HPDE6-E6E7 (cell line): ENCODE measurements around the gene ADH1A.
"Not testable (repeated sequence)": the region's sequence is repeated elsewhere in the genome, so short reads cannot be mapped to it uniquely, and the experiment has no call there.

Source experiments
- DNase-seq: peaks from one replicate; pipeline ENCODE4 v3.0.0; 2011; ENCODE audit warnings: missing footprints; ENCODE audit errors: extremely low spot score

ADH1A gene

GRCh38 chr4:99290848-99291786 is at the start of gene ADH1A:
ADH1A (minus strand) TSS chr4:99290985; CDS start chr4:99290914, 71 bp downstream.
- DNase-seq, result no peak

DNA sequence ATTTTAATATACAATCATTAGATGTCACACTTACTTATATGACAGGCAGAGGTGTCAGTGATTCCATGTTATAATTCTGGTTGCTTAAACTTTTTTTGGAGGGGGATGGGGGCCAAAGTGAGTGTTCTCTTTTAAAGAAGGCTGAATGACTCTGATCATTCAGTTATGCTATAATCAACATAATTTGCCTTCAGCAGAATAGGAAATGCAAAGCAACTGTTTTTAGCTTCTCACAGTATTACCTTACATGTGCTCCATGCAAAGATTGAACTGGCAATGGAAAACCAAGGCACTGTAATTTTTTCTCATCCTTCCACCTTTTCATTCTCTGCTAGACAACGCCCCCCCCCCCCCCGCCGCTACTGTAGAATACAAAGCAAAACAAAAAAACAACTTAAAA is 48.4 kb upstream of the ADH1A start:
- DNase-seq, result no peak

DNA sequence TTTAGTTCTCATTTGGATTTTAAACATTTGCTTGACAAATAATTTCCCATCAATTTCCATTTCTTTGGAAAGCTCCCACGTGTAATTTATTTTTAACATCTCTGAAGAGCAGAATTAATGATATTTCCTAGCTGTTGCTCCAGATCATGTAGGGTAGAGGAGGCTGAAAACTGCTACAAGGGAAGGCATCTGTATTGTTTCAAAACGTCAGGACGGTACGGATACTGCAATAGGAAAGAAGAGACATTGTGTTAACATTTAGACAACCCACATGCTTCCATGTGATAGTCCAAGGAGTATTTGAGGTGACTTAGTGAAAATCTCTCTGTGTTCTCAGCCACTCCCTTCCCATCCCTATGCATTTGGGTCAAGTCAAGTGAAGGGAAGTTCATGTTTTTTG is 45.8 kb upstream of the ADH1A start:
- DNase-seq, result no peak

- DNase-seq, result no peak
Observed at GRCh38 chr4:99334880-99335279, 44.1 kb upstream of the ADH1A start.

DNA sequence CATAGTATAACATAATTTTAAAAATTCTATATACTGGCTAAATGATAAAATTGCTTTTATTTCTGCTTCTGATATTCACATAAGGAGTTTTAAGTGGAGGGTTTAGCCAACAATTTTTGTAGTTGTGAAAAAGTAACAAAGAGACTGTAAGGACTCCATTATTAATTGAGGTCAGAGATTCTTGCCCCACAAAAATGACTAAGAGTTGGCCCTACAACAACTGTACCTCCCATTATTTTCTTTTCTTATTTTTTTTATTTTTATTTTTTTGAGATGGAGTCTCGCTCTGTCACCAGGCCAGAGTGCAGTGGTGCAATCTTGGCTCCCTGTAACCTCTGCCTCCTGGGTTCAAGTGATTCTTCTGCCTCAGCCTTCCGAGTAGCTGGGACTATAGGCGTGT is 39.9 kb upstream of the ADH1A start:
- DNase-seq, result no peak

DNA sequence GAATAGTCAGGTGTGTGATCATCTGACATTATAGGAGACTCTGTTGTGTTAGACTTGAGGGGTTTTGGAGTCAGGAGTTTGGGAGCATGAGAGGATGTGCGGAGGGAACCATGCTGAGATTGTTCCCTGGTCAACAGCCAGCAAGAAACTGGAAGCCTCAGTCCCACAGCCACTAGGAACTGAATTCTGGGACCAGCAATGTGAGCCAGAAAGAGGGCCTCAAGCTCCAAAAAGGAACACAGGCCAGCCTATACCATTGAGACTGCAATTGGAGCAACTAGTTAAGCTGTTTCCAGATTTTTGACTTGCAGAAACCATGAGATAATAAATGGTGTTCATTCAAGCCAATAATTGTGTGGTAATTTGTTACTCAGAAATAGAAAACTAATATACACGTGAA is 39.1 kb upstream of the ADH1A start:
- no peak for DNase-seq

DNA sequence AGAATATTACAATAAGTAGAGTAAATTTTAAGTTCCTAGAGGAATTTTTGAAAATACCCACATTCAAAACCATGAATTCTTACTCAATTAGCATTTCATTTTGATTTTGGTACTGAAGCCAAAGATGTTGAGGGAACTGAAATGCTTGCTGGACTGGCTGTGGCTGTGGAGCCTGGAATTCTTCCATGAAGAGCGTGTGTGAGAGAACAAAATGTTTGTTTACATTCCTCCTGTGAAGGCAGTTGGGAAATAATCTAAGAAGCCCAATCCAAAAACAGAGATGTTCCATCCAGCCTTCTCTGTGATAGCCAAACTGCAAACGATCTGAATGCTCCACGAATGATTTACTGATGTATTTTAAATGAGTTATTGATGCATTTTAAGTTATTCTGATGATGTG is 34.2 kb upstream of the ADH1A start:
- DNase-seq, result no peak

GRCh38 chr4:99324361-99324760 is 33.6 kb upstream of the ADH1A start:
- no peak for DNase-seq

DNA sequence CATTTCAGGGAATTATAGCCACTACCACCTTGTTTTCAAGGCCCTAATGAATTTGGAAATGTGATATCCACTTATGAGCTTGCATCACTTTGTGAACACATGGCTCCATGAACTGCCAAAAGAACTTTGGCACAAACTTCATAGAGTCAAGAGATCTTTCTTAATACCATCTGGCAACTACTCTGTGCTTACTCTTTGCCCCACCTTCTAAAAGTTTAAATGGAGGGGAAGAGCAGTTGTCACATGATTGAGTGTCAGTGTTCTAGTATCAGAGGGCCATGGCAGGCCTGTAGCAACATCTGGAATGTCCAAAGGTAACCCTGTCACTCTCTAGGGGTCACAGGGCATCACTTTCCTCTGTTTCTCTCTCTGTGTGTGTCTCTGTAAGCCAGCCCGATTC is 33.0 kb upstream of the ADH1A start:
- DNase-seq, result no peak

GRCh38 chr4:99321241-99322191 is 30.7 kb upstream of the ADH1A start, which contains the start of gene ADH1B:
ADH1B (minus strand) TSS chr4:99321401; CDS start chr4:99321331, 70 bp downstream.
- no peak for DNase-seq

- not testable (repeated sequence) for DNase-seq
Observed at GRCh38 chr4:99317811-99318210, 27.0 kb upstream of the ADH1A start.

GRCh38 chr4:99317354-99317753 is 26.6 kb upstream of the ADH1A start:
- no peak for DNase-seq

- no peak for DNase-seq
Observed at GRCh38 chr4:99315839-99316238, 25.1 kb upstream of the ADH1A start.

GRCh38 chr4:99314211-99314610 is 23.4 kb upstream of the ADH1A start:
- DNase-seq, result no peak

GRCh38 chr4:99310389-99310788 is 19.6 kb upstream of the ADH1A start:
- no peak for DNase-seq

DNA sequence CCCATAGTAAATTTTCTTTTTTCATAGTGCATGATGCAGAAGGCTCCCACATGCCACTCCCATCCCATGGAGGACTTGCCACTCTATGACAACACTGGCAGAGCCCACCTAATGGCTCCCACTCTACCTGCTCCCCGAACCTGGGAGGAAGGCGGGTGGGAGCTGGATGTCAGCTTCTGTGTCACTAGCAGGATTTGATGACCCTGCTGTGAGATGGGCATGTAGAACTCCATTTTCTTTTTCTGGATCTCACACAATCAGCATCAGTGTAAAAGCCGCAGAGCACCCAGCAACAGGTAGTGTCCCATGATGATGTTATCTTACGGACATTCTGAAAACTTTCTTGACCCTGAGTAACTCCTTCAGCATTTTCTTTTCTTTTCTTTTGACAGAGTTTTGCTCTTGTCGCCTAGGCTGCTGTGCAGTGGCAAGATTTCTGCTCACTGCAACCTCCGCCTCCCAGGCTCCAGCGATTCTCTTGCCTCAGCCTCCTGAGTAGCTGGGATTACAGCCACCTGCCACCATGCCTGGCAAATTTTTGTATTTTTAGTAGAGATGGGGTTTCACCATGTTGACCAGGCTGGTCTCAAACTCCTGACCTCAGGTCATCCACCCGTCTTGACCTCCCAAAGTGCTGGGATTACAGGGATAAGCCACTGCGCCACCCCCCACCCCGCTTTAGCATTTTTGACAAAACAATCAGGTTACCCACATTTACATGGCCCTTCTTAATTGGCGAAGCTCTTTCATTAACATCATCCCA is 15.0 kb upstream of the ADH1A start:
- DNase-seq, result no peak

DNA sequence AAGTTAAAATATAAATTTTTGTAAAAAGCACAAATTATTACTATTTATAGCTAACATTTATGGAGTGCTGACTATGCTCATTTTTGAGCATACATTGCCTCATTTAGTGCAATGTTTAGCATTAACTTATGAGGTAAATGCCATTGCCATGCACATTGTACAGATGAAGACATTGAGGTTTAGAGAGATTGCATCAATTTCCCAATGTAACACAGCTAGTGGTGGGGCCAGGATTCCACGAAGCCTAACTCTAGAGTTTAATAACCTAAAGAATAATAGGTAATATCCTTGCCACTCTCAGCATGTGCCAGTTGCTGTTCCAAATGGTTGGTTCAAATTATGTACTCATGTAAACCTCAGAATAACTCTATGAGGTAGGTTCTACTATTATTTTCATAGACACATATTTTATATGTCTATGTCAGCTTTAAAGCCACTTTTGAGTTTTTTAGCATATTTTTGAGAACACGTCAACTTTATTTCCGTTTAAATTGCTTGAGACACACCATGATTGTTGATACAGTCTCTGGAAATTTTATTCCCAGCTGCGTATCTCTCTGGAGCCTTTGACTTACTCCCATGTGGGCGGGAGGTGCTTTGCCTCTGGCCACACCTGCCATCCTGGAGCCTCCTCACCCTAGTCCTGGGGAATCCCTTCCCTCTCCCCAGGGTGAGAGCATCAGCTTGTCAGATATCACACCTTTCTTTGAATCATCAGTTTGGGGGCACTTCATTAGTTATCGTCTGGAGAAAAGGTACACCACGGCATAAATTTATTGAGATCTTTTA is 10.8 kb upstream of the ADH1A start:
- DNase-seq, result no peak

- DNase-seq, result no peak
Observed at GRCh38 chr4:99300934-99301333, 10.1 kb upstream of the ADH1A start.

GRCh38 chr4:99293357-99293756 is 2.6 kb upstream of the ADH1A start:
- no peak for DNase-seq

- DNase-seq, result no peak
Observed at GRCh38 chr4:99285387-99285786, 5.4 kb downstream of the ADH1A start.

DNA sequence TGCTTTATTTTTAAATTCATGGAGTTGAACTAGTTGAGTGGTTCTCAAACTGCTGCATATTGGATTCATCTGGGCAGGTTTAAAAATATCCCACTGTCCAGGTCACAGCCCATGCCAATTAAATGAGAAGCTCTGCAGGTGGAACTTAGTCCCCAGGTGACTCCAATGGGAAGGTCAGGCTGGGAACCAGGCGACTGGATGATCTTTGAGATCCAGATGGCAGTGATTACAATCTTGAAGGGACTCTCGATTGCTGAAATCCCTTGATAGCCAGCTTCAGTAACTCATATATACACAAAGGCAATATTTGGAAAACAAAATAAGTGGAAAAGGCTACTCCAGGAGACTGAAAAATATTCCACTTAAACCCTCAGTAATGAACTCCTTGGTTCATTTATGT is 8.1 kb downstream of the ADH1A start:
- DNase-seq, result no peak
